ENCODE data around the gene RTN4IP1.

RTN4IP1 gene, protein sequence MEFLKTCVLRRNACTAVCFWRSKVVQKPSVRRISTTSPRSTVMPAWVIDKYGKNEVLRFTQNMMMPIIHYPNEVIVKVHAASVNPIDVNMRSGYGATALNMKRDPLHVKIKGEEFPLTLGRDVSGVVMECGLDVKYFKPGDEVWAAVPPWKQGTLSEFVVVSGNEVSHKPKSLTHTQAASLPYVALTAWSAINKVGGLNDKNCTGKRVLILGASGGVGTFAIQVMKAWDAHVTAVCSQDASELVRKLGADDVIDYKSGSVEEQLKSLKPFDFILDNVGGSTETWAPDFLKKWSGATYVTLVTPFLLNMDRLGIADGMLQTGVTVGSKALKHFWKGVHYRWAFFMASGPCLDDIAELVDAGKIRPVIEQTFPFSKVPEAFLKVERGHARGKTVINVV

GRCh38 chr6:106629103-106629858 is at the start of gene RTN4IP1, which contains the start of gene QRSL1:
Gene RTN4IP1, minus strand, starts transcription at chr6:106629498. Its CDS starts 477 bp downstream, at chr6:106629021.
Gene QRSL1, plus strand, starts transcription at chr6:106629578. Its CDS starts 104 bp downstream, at chr6:106629682.
- DNase-seq, result peak; percentile 89 to 95

DNA sequence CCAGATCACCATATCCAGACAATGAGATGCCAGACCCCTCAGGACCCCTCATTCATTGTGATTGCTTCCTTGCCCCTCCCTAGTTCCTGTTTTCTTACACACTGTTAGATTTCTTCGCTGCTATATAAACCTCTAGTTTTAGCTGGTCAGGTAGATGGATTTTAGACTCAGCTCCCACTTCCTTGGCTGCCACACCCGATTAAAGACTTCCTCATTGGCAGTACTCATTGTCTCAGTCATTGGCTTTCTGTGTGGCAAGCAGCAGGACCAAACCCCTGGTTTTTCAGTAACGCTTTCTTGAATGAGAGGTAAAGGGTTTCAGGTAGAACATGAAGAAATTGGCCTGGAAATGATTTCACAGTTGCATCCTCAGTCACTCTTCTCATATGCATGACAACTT is 48.0 kb upstream of the RTN4IP1 start:
- no peak for DNase-seq

GRCh38 chr6:106674541-106675229 is 45.4 kb upstream of the RTN4IP1 start:
- no peak for DNase-seq

- no peak for DNase-seq
Measured at GRCh38 chr6:106671651-106672050, 42.4 kb upstream of the RTN4IP1 start.

GRCh38 chr6:106670236-106670635 is 40.9 kb upstream of the RTN4IP1 start:
- no peak for DNase-seq

DNA sequence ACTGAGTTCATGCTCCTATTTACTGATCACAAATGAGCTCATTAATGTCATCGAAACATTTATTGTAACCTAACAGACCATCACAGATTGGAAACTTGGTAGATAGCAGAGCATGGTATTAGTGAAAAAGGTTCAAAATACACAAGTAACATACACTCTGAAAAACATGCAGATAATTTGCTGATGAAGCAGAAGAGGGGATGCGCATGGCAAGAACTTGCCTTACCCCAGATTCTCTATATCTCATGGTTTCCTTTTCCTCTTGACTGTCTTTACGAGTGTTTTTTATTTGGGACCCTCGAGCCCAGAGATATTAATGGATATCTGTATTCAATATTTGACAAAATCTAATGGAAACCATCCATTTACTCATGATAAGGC is 37.7 kb upstream of the RTN4IP1 start:
- no peak for DNase-seq

DNA sequence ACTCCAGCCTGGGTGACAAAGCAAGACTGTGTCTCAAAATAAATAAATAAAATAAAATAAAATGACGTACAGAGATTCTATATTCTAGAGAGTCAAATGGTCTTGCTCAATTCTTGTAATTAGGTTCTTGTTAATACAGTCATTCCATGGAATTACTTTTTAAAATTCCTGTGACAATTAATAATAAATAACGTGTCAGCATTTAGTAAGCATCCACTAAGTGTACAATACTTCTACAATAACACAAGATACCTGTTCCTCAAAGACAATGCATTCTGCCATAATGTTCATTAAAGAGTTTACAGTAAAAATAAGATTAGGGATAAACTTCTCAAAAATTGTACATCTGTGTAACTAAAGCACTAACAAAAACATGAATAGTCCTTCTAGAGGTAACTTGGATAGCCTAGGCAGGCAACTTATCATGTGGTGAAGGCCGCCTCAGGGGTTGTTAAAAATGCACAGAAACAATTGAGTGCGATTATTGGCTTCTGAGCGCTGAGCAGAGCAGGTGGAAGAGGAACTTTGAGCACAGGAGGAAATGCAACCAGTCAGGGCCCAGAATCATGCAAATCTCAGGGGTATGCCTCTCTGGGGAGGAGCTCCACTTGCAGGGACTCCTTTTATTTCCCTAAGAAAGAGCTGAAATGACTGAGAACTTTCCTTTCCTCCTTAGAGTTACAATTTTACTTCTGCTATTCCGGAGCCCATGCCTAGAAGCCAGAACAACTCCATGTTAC is 37.2 kb upstream of the RTN4IP1 start:
- peak in 1 of 2 donors; percentile 1 for DNase-seq

DNA sequence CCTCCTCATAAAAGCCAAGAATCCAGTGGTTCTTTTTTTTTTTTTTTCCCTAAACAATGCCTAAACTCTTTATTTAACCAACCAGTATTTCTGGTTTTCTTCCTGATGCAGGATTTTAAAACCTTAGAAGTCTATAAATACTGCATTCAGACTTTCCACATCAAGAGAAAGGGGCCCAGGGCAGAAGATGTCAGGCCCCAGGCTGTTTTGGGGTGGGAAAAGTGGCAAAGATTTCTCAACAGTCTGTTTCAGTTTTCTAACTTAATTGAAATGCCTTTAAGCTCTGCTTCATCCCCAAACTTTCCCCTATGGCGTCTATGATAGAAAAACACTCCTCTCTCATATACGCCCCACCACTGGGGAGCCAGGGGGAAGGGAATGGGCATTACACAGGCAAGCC is 33.2 kb upstream of the RTN4IP1 start:
- DNase-seq, result no peak

DNA sequence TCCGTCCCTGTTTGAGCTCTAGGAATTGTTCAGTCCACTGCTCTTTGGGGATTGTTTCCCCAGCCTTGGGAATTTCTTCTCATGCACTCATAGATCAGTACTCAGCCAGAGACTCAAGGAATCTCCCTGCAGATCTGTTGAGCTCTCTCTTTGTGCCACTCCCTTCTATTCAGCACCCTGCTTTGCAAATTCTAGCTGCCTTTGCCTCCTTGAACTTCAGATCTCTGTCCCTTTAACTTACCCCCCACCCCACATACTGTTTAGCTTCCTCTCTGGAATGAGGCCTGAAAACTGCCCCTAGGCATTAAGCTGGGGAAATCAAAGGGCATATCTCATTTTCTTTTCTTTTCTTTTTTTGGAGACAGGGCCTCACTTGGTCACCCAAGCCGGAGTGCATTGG is 30.6 kb upstream of the RTN4IP1 start:
- DNase-seq, result no peak

DNA sequence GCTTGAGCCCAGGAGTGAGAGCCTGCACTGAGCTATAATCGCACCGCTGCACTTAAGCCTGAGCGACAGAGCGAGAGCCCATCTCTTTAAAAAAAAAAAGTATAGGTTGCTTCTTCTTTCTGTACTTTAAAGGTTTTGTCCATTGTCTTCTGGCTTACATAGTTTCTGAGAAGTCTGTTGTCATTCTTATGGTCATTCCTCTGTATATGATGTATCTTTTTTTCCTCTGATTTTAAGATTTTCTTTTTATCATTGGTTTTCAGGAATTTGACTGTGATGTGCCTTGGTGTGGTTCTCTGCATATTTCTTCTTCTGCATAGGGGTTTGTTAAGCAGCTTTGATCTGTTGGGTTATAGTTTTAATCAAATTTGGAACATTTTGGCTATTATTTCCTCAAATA is 29.2 kb upstream of the RTN4IP1 start:
- DNase-seq, result no peak

GRCh38 chr6:106648651-106649308 is 19.5 kb upstream of the RTN4IP1 start:
- no peak for DNase-seq

DNA sequence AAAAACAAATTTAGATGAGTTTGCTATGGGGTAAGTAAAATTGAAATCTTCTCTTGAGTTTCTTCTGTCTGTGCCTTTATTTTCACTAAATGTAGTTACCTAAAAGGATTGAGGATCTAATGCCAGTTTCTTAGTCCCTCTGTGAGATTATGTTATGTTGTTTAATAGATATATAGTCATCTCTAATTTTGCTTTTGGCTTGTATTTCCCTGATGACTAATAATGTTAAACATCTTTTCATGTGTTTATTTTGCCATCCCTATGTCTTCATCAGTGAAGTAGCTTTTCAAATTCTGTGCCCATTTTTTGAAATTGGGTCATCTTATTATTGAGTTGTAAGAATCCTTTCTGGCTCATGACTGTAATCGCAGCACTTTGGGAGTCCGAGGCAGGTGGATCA is 13.8 kb upstream of the RTN4IP1 start:
- DNase-seq, result no peak

GRCh38 chr6:106642476-106642875 is 13.2 kb upstream of the RTN4IP1 start:
- no peak for DNase-seq

- no peak for DNase-seq
Measured at GRCh38 chr6:106639812-106640211, 10.5 kb upstream of the RTN4IP1 start.

- DNase-seq, result peak; percentile 40 to 48
Measured at GRCh38 chr6:106637717-106638341, 8.5 kb upstream of the RTN4IP1 start.

DNA sequence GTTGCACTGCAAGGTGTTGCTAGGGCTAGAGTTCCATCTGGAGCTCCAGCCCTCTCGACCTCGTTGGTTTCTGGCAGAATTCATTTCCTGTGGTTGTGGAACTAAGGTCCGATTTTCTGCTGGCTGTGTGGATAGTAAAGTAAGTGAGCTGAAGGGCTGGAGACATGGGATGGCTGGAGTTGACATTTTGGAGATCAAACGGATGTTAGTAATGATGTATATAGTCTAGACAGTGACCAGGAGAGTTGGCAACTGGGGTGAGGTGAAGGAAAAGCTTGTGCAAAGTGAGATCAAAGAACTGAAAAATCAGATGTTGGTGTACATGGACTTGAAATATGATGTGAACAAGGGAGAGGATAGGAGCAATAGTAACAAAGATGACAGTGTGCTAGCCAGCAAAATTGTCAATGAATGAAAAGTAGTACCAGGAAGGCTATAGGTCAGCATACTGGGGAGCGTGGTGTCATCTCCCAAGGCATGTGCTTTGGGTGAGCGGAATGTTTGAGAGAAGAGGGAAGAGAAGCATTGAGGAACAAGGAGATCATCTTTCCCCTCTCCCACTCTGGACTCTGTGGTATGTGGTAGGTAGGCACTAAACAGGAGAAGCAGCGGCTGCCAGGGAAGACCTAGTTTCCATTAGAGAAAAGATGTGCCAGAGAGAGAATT is 7.9 kb upstream of the RTN4IP1 start:
- DNase-seq, result peak; percentile 26 to 29

- no peak for DNase-seq
Measured at GRCh38 chr6:106634565-106634964, 5.3 kb upstream of the RTN4IP1 start.

DNA sequence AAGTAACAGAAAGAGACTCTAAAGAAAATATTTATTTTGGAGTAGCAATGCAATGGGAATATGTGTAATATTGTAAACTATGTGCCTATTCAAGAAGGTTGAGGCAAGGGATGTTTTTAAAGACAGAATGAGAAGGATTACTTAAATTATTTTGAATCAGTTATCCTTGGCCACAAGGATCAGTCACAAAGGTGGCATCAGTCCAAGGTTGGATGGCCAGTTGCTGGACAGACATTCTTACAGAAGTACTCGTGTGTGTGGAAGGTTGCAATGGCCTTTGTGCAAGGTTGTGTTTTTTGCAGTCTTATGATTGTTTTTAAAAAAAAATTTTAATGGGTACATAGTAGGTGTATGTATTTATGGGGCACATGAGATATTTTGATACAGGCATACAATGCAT is 2.0 kb upstream of the RTN4IP1 start:
- no peak for DNase-seq

GRCh38 chr6:106630366-106630765 is 1.1 kb upstream of the RTN4IP1 start:
- DNase-seq, result no peak

GRCh38 chr6:106629859-106630163 is 513 bp upstream of the RTN4IP1 start:
- peak in 1 of 2 donors; percentile 4 for DNase-seq

GRCh38 chr6:106628658-106629102 is 618 bp downstream of the RTN4IP1 start:
- DNase-seq, result no peak
